Neural cell (in vitro differentiated cells): ENCODE data around the gene BLNK. TPM values are rescaled to one million over a fixed set of nuclear protein-coding genes. Genes with fewer than 3 reads are reported as not detected.

Source experiments
- H2AFZ ChIP-seq: fragments of 200-600, 300-800 bp; sonication (generic), shearing (Covaris generic); 2 replicates; pipeline ENCODE4 v1.6.0; 2014; ENCODE audit warnings: low read depth, mild to moderate bottlenecking, antibody characterized with exemption, low read length, moderate library complexity
- H3F3A ChIP-seq: fragments of 200-600 bp; shearing (Covaris generic); 2 replicates; pipeline ENCODE4 v1.6.1; 2016; ENCODE audit warnings: mild to moderate bottlenecking, moderate library complexity, mixed read lengths, antibody characterized with exemption, low read length; ENCODE audit not compliant: insufficient read depth, poor library complexity, severe bottlenecking
- H3K27ac ChIP-seq: fragments of 200-600, 300-800 bp; sonication (generic), shearing (Covaris generic); 2 replicates; pipeline ENCODE4 v1.5.1; 2014; ENCODE audit warnings: mild to moderate bottlenecking, low read length, moderate library complexity
- H3K27me3 ChIP-seq: fragments of 300-800, 200-600 bp; sonication (generic), shearing (Covaris generic); 2 replicates; pipeline ENCODE4 v1.6.0; 2014; ENCODE audit warnings: mild to moderate bottlenecking, low read depth, low read length, moderate library complexity; ENCODE audit not compliant: insufficient read depth
- H3K36me3 ChIP-seq: fragments of 300-800, 200-600 bp; sonication (generic), shearing (Covaris generic); 2 replicates; pipeline ENCODE4 v1.5.1; 2014; ENCODE audit warnings: mild to moderate bottlenecking, antibody characterized with exemption, low read length, moderate library complexity; ENCODE audit not compliant: insufficient read depth
- H3K4me2 ChIP-seq: fragments of 300-800, 200-600 bp; sonication (generic), shearing (Covaris generic); 2 replicates; pipeline ENCODE4 v1.6.0; 2014; ENCODE audit warnings: mild to moderate bottlenecking, low read length
- H3K4me3 ChIP-seq: fragments of 300-800, 200-600 bp; sonication (generic), shearing (Covaris generic); 2 replicates; pipeline ENCODE4 v1.5.1; 2014; ENCODE audit warnings: mild to moderate bottlenecking, low read length, moderate library complexity
- H3K79me2 ChIP-seq: fragments of 200-600 bp; shearing (Covaris generic); replicated peaks from 2 replicates; pipeline ENCODE4 v1.6.0; 2014; ENCODE audit warnings: mild to moderate bottlenecking, low read length, moderate library complexity; ENCODE audit not compliant: insufficient read depth
- H3K9ac ChIP-seq: fragments of 300-800, 200-600 bp; sonication (generic), shearing (Covaris generic); 2 replicates; pipeline ENCODE4 v1.6.1; 2016; ENCODE audit warnings: mild to moderate bottlenecking, low read length, mixed read lengths
- H3K9me2 ChIP-seq: fragments of 200-600 bp; shearing (Covaris generic); 2 replicates; pipeline ENCODE4 v1.6.1; 2016; ENCODE audit warnings: mild to moderate bottlenecking, low read length, mixed read lengths; ENCODE audit not compliant: insufficient read depth
- H3K9me3 ChIP-seq: fragments of 200-600, 300-800 bp; sonication (generic), shearing (Covaris generic); 2 replicates; pipeline ENCODE4 v1.6.1; 2016; ENCODE audit warnings: mild to moderate bottlenecking, mixed run types, low read length, moderate library complexity, mixed read lengths
- H4K20me1 ChIP-seq: fragments of 200-600 bp; shearing (Covaris generic); 2 replicates; pipeline ENCODE4 v1.6.1; 2016; ENCODE audit warnings: mild to moderate bottlenecking, mixed run types; ENCODE audit not compliant: insufficient read depth
- CTCF ChIP-seq: fragments of 450-650 bp; IDR thresholded peaks from 2 replicates; pipeline ENCODE4 v1.5.1; 2014; ENCODE audit warnings: antibody characterized with exemption, mild to moderate bottlenecking, moderate library complexity; ENCODE audit not compliant: poor library complexity, severe bottlenecking
- EP300 ChIP-seq: fragments of 450-650 bp; conservative IDR thresholded peaks from 2 replicates; pipeline ENCODE4 v1.6.1; 2014; ENCODE audit warnings: antibody characterized with exemption, mild to moderate bottlenecking, moderate library complexity; ENCODE audit not compliant: poor library complexity, severe bottlenecking
- EZH2 ChIP-seq: fragments of 200-600, 300-800 bp; shearing (Covaris generic), sonication (generic); IDR thresholded peaks from 2 replicates; pipeline ENCODE4 v1.6.1; 2014; ENCODE audit warnings: antibody characterized with exemption, low read length, borderline replicate concordance, mild to moderate bottlenecking; ENCODE audit not compliant: insufficient read depth, poor library complexity, severe bottlenecking
- MXI1 ChIP-seq: fragments of 450-650 bp; conservative IDR thresholded peaks from 2 replicates; pipeline ENCODE4 v1.6.1; 2014; ENCODE audit warnings: antibody characterized with exemption, mild to moderate bottlenecking; ENCODE audit not compliant: poor library complexity, severe bottlenecking
- POLR2AphosphoS5 ChIP-seq: IDR thresholded peaks from 2 replicates; pipeline ENCODE4 v1.6.1; 2012
- RAD21 ChIP-seq: fragments of 450-650 bp; conservative IDR thresholded peaks from 2 replicates; pipeline ENCODE4 v1.6.1; 2014; ENCODE audit warnings: antibody characterized with exemption, mild to moderate bottlenecking, moderate library complexity
- REST ChIP-seq: IDR thresholded peaks from 2 replicates; pipeline ENCODE4 v1.6.1; 2012; ENCODE audit warnings: borderline replicate concordance
- SMC3 ChIP-seq: fragments of 450-650 bp; conservative IDR thresholded peaks from 2 replicates; pipeline ENCODE4 v1.6.1; 2014; ENCODE audit warnings: antibody characterized with exemption, mild to moderate bottlenecking, moderate library complexity; ENCODE audit not compliant: poor library complexity
- TAF1 ChIP-seq: IDR thresholded peaks from 2 replicates; pipeline ENCODE4 v1.6.1; 2012; ENCODE audit warnings: low read depth
- polyA plus RNA-seq: library from polyadenylated mRNA; depleted of rRNA; stranded (reverse); fragments of >200 nt; gene quantifications from 2 replicates; pipeline ENCODE4 v1.2.3, GENCODE V29; 2014

Gene BLNK
- polyA plus RNA-seq, 1 donor from 2014 or later: not detected

- Histone ChIP-seq H3K9me2 (no peaks in the 10 kb centered on the region), H3K36me3 (no peaks in the 10 kb centered on the region), H3K9ac (no peak overlapping the region), H3K79me2 (no peaks in the 10 kb centered on the region), H3K4me2 (no peak overlapping the region), H3F3A (no peaks in the 10 kb centered on the region), H4K20me1 (no peaks in the 10 kb centered on the region), H3K27me3 (no peaks in the 10 kb centered on the region), H3K9me3 (no peaks in the 10 kb centered on the region), H2AFZ (no peak overlapping the region), H3K4me3 (no peak overlapping the region), H3K27ac (no peak overlapping the region)
- TF ChIP-seq POLR2AphosphoS5 (no peak), RAD21 (no peak), SMC3 (no peak), EP300 (no peak), EZH2 (no peak), CTCF (no peak), TAF1 (no peak), REST (no peak), MXI1 (no peak)
Measured at GRCh38 chr10:96172666-96173065, 98.7 kb downstream of the BLNK start.

DNA sequence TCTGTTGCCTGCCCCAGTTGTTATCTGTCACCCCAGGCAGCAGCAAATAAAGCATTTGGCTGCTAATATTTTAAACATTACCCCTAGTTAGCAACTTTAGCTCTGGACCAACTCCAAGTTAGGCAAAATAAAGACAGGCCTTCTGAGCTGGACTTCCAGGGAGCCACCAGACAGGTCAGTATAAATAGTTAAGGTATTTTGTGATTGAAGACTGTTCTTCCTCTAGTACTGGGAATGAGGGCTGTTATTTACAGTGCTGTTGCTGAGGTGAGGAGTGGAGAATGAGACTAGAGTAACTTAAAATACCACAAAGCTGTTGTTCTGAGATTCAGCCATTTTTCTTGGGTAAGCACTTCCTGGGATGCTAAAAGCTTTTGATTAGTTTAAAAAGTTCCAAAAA, 101.1 kb downstream of the BLNK start:
- no peaks in the 10 kb centered on the region for H3K9me3 ChIP-seq
- H3K4me2 ChIP-seq: no peak overlapping the region
- no peaks in the 10 kb centered on the region for H3K9me2 ChIP-seq
- H4K20me1 ChIP-seq: no peaks in the 10 kb centered on the region
- H3F3A ChIP-seq: no peaks in the 10 kb centered on the region
- H3K79me2 ChIP-seq: no peaks in the 10 kb centered on the region
- no peak overlapping the region for H3K4me3 ChIP-seq
- H2AFZ ChIP-seq: no peak overlapping the region
- TF ChIP-seq REST: no peak
- TF ChIP-seq TAF1: no peak
- TF ChIP-seq EP300: no peak
- no peak for TF ChIP-seq CTCF
- TF ChIP-seq SMC3: no peak
- TF ChIP-seq RAD21: no peak
- no peak for TF ChIP-seq EZH2
- TF ChIP-seq MXI1: no peak
- no peak for TF ChIP-seq POLR2AphosphoS5
- no peak overlapping the region for H3K9ac ChIP-seq
- H3K36me3 ChIP-seq: no peaks in the 10 kb centered on the region
- no peak overlapping the region for H3K27ac ChIP-seq
- no peaks in the 10 kb centered on the region for H3K27me3 ChIP-seq
